ENCODE data around the gene SLC18A2.
"Not testable (repeated sequence)": the region's sequence is repeated elsewhere in the genome, so short reads cannot be mapped to it uniquely, and the experiment has no call there.

Gene SLC18A2

DNA sequence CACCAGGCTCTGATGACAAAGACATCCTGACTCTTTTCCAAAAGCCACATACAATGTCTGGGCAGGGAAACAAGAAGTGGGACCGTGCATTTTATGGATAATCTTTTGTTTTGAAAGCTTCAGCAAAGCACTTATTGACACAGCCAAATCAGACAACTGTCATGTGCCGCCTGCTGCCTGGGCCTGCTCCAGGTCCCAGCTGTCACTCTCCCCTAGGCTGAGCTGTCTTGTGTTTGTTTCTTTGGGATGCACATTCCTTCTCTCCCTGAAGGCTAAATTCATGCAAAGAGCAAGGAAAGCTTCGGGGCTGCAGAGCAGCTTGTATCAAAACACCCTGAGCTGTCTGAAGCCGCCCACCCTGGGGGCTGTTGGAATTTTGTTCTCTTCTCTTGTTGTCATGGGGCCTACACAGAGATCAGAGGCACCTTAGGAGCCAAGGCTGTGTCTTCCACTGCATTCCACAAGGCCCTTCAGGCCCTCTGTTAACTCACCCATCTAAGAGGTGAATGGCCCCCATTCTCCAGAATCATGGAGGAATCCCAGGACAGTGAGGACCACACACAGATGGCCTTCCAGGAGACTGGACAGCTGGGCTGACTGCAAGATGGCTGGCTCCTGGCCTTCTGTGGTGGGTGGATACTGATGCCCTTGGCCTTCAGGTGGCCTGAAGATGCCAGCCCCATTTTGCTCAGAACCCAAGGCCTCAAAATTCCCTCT lies 17.8 kb upstream of the SLC18A2 start:
- H3K27me3 Mint-ChIP-seq = peaks cover 14% of the 10 kb centered on the region
- no peaks in the 10 kb centered on the region for H3K9me3 Mint-ChIP-seq
- DNase-seq (ENCODE audit: low spot score in 2 of 2) (no peak), ATAC-seq (ENCODE audit: low read depth) (no peak)
- H3K27ac Mint-ChIP-seq = no peak overlapping the region
- no peak overlapping the region for H3K4me3 Mint-ChIP-seq
- H3K4me1 Mint-ChIP-seq = no peaks in the 10 kb centered on the region
- H3K36me3 Mint-ChIP-seq = no peaks in the 10 kb centered on the region

DNA sequence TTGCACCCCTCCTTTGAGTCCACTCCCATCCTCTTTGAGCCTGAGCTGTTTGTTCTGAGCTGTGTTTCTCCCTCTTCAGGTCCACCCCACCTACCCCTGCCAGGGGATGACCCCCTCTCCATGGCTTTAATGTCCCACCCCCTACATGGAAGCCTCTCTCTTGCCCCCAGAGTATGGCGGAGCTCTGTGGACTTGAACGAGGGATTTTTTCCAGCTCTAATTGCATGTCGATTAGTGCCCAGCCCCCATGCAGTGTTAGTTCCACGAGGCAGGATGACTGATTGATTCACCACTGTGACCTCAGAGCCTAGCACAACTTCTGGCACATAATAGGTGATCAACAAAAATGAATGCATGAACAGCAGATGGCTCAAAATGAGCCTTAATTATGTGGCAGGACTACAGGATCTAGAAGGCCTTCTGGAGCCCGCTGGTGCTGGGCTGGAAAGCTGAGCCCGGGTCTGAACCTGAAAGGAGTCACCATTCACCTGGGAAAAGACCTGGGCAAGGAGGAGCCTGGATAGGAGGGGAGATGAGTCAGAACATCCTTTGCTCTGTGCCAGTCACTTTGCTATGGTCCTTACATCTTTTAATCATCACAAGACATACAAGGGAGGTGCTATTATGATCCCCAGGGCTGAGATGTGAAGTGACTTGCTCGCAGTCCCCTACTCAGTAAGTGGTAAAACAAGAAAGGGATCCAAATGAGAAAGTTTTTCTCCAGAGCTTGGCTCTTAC lies 17.1 kb upstream of the SLC18A2 start:
- peaks cover 15% of the 10 kb centered on the region for H3K27me3 Mint-ChIP-seq
- H3K4me3 Mint-ChIP-seq = no peak overlapping the region
- no peak for DNase-seq (ENCODE audit: low spot score in 2 of 2)
- no peaks in the 10 kb centered on the region for H3K4me1 Mint-ChIP-seq
- H3K9me3 Mint-ChIP-seq = no peaks in the 10 kb centered on the region
- ATAC-seq (ENCODE audit: low read depth) = no peak
- no peak overlapping the region for H3K27ac Mint-ChIP-seq
- H3K36me3 Mint-ChIP-seq = no peaks in the 10 kb centered on the region

DNA sequence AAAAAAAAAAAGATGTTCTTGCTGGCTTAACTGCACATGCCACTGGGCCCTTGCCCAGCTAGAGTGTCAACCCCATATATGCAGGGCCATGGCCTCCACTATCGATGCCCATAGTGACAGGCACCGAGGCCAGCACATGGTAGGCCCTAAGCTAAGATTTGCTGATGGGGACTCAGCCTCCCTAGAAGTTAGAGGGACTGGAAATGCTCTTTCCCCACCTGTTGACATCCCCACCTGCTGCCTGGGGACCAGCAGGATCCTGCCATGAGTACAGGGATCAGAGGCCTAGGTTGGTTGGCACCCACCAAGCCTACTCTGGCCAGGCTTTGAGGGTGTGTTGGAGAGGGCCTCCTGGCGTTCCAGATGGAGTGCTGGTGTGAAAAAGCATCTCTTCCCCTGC lies 16.0 kb upstream of the SLC18A2 start:
- H3K36me3 Mint-ChIP-seq = no peaks in the 10 kb centered on the region
- ATAC-seq (ENCODE audit: low read depth) = no peak
- H3K4me1 Mint-ChIP-seq = no peaks in the 10 kb centered on the region
- DNase-seq (ENCODE audit: low spot score in 2 of 2) = no peak
- peaks cover 18% of the 10 kb centered on the region for H3K27me3 Mint-ChIP-seq
- H3K9me3 Mint-ChIP-seq = no peaks in the 10 kb centered on the region
- no peak overlapping the region for H3K4me3 Mint-ChIP-seq
- no peak overlapping the region for H3K27ac Mint-ChIP-seq

DNA sequence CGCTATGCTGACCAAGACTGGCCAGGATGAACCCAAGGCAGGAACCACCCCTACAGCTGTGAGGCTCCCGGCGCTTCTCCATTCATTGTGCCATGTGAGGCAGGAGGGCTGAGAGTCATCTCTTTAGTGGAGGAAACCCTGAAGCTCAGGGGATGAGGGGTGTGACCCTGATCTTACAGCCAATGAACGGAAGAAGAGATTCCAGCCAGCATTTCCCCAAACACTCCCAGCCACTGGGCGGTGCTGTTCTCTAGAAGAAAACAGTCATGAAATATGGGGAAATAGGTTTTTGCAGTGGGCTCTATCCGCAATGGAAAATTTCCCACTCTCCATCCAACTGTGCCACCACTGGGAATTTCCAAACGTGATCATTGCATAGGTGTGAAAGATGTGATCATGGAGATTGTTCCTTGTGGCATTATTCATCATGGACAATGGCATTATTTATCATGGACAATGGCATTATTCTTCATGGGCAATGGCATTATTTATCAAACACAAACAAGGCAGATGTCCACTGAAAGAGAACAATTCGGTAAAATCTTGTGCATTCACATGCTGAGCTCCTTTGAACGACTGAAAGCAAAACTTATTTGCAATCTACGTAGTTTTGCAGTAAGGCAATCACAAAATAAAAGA lies 14.0 kb upstream of the SLC18A2 start:
- no peaks in the 10 kb centered on the region for H3K36me3 Mint-ChIP-seq
- H3K4me3 Mint-ChIP-seq = no peak overlapping the region
- peaks cover 2% of the 10 kb centered on the region for H3K9me3 Mint-ChIP-seq
- H3K4me1 Mint-ChIP-seq = no peaks in the 10 kb centered on the region
- no peak overlapping the region for H3K27ac Mint-ChIP-seq
- DNase-seq (ENCODE audit: low spot score in 2 of 2) (no peak), ATAC-seq (ENCODE audit: low read depth) (no peak)
- peaks cover 27% of the 10 kb centered on the region for H3K27me3 Mint-ChIP-seq

DNA sequence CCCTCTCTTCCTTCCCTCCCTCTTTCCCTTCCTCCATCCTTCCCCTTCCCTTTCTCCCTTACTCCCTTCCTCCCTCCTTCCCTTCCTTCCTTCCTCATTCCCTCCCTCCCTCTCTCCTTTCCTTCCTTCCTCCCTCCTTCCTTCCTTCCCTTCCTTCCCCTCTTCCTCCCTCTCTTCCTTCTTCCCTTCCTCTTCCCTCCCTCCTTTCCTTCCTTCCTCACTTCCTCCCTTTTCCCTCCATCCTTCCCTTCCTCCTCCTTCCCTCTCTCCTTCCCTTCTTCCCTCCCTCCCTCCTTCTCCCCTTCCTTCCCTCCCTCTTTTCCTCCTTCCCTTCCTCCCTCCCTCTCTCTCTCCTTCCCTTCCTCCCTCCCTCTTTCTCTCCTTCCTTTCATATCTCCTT lies 12.7 kb upstream of the SLC18A2 start:
- Mint-ChIP-seq H3K27ac (no peak overlapping the region), H3K4me3 (no peak overlapping the region), H3K27me3 (peaks cover 28% of the 10 kb centered on the region), H3K4me1 (no peaks in the 10 kb centered on the region), H3K36me3 (no peaks in the 10 kb centered on the region), H3K9me3 (peaks cover 2% of the 10 kb centered on the region)
- no peak for ATAC-seq (ENCODE audit: low read depth)
- DNase-seq (ENCODE audit: low spot score in 2 of 2) = no peak

DNA sequence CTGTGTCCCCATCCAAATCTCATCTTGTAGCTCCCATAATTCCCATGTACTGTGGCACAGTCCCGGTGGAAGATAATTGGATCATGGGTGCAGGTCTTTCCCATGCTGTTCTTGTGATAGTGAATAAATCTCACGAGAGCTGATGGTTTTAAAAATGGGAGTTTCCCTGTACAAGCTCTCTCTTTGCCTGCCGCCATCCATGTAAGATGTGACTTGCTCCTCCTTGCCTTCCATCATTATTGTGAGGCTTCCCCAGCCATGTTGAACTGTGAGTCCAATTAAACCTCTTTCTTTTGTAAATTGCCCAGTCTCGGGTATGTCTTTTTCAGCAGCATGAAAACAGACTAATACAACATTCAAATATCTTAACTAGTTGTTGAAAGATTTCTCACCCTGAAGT lies 10.8 kb upstream of the SLC18A2 start:
- H3K27ac Mint-ChIP-seq; H3K4me1 Mint-ChIP-seq; ATAC-seq (ENCODE audit: low read depth); H3K9me3 Mint-ChIP-seq; H3K4me3 Mint-ChIP-seq; H3K36me3 Mint-ChIP-seq; DNase-seq (ENCODE audit: low spot score in 2 of 2): not testable (repeated sequence)
- peaks cover 28% of the 10 kb centered on the region for H3K27me3 Mint-ChIP-seq

DNA sequence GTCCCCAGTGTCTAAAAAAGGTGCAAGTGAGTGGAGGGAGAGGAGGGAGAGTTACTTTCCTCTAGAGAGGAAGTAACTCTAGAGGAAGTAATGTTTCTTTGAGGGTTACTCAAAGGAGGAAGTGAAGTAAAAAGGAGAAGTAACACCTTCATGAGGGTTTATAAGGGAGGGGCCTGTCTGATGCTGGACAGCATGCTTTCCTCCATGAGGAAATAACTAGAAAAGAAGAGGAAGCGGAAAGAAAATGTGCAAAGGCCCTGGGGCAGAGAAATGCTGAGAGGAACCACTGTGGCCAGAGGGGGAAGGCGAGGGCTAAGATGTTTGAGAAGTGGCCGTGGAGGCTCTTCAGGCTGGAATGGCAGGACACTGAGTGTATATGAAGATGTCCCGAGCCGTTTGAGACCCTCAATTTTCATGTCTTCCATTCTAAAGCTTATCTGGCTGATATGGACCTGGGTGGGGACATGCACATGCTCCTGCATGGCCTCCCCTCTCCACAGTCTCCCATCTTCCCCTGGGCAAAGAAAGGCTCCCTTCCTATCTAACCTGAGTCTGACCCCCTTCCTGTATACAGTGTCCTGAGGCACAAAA lies 3.4 kb upstream of the SLC18A2 start:
- ATAC-seq (ENCODE audit: low read depth) = peak; percentile 89
- peaks cover 11% of the 10 kb centered on the region for H3K27me3 Mint-ChIP-seq
- no peak overlapping the region for H3K27ac Mint-ChIP-seq
- peaks cover 8% of the 10 kb centered on the region for H3K9me3 Mint-ChIP-seq
- H3K36me3 Mint-ChIP-seq = no peaks in the 10 kb centered on the region
- H3K4me1 Mint-ChIP-seq = peaks cover 5% of the 10 kb centered on the region
- no peak for DNase-seq (ENCODE audit: low spot score in 2 of 2)
- no peak overlapping the region for H3K4me3 Mint-ChIP-seq

DNA sequence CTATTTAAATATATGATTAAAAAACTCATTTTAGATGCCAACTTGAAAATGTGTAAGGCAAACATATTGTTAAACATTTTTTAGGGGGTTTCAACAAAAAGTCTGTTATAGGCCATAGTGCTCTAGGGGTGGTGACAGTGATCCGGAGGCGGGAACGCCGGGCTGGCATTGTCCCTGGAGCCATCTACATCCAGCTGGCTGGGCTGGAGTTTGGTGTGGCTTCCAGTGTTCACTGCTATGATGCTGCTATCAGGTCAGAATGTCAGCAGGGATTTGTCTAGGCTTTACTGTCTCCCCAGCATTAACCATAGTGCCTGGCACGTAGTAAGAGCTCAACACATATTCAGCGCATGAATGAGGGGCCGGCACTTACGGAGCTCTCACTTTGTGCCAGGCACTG lies 1.9 kb upstream of the SLC18A2 start:
- ATAC-seq (ENCODE audit: low read depth) (no peak), DNase-seq (ENCODE audit: low spot score in 2 of 2) (no peak)
- Mint-ChIP-seq H3K4me3 (no peak overlapping the region), H3K4me1 (peaks cover 5% of the 10 kb centered on the region), H3K27ac (no peak overlapping the region), H3K36me3 (no peaks in the 10 kb centered on the region), H3K27me3 (peaks cover 15% of the 10 kb centered on the region), H3K9me3 (peaks cover 8% of the 10 kb centered on the region)

DNA sequence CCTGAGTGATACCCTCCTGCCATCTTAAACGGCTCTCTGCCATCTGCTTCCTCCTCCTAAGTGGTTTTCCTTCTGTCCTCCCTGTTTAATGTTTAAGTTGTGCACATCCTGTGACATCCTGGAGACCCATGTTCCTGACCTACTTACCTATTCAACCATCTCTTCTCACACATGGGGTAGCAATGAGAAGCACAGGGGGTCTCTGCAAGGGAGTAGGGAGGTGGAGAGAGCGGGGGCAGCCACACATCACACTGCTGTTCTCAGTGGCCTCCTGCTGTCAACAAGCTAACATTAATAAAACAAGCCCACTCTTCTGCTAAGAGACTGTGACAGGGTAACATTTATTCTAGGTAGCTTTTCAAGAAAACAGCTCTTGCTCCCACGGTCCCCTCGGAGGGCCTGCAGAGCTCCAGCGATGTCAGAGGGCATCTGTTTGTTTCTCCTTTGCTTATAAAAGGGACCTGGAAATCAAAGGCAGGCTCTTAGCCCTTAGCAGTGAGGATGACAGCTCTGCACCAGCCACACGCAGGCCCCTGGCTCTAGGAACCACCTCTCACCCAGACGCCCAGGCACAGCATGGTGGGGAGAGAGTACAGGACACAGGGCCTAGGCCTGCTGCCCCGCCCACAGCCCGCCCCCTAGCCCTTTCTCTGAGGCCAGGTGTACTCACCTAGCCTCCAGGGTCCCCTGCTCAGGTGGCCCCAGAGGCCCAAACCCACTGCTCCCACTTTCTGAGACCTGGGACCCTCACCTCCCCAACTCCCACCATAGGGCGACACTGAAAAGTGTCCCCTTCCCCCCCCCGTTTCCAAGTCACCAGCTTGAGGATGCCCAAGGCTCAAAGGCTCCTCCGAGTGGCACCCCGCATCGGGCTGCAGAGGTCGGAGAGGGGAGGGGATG lies 943 bp upstream of the SLC18A2 start:
- Mint-ChIP-seq H3K27me3 (peaks cover 19% of the 10 kb centered on the region), H3K27ac (no peak overlapping the region), H3K9me3 (peaks cover 8% of the 10 kb centered on the region), H3K4me3 (no peak overlapping the region), H3K4me1 (peaks cover 5% of the 10 kb centered on the region), H3K36me3 (no peaks in the 10 kb centered on the region)
- DNase-seq (ENCODE audit: low spot score in 2 of 2) = no peak
- ATAC-seq (ENCODE audit: low read depth) = no peak

DNA sequence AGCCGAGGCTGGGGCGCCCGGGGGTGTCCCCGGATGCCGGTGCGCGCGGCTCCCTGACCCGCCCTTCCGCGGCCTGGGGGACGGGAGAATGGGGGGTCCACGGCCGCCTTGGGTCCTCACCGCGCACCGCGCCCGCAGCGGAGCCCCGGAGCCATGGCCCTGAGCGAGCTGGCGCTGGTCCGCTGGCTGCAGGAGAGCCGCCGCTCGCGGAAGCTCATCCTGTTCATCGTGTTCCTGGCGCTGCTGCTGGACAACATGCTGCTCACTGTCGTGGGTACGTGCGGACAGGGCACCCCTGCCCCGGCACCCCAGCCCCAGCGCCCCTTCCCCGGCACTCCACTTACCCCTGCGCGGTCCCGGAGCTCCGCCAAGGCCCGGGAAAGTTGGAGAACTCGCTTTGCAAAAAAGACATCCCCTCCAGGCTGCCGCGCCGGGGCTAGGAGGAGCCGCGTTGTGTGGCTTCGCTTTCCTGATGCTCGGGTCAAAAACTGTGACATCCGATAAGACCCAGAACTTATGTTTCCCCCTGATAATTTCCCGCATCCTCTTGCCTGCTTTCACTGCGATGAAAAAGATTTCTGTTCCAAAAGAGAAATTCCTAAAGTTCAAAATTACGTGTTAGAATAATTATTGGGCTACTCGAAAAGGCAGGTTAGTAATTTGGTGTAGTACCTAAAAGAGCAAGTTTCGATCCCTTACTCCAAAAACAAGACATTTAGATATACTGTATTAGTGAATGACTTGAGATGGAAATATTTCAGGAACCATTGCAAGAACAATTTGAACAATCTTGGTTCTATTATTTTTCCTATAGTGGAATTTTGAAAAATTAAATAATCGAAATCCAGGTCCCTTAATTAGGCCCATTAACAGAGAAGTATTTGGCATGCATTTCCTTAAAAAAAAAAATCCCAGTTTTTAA lies 888 bp downstream of the SLC18A2 start:
- no peak for ATAC-seq (ENCODE audit: low read depth)
- no peaks in the 10 kb centered on the region for H3K36me3 Mint-ChIP-seq
- peaks cover 6% of the 10 kb centered on the region for H3K9me3 Mint-ChIP-seq
- peaks cover 22% of the 10 kb centered on the region for H3K27me3 Mint-ChIP-seq
- DNase-seq (ENCODE audit: low spot score in 2 of 2) = no peak
- no peak overlapping the region for H3K27ac Mint-ChIP-seq
- H3K4me1 Mint-ChIP-seq = peaks cover 5% of the 10 kb centered on the region
- H3K4me3 Mint-ChIP-seq = no peak overlapping the region

DNA sequence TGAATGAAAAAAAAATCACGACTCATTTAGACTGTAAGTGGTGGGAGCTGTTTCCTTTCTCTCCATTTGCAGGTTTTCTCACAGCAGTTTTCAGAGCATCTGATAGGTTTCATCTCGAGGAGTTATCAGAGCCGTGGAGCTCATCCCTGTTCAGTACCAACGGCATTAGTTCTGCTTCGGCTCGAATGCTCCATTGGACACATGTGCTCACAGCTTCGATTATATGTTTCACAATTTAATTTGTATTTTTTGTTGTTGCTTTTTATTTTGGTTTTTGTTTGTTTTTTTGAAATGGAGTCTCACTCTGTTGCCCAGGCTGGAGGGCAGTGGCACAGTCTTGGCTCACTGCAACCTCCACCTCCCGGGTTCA lies 1.5 kb downstream of the SLC18A2 start:
- Mint-ChIP-seq H3K27ac (no peak overlapping the region), H3K27me3 (peaks cover 24% of the 10 kb centered on the region), H3K9me3 (peaks cover under 1% of the 10 kb centered on the region), H3K4me3 (no peak overlapping the region), H3K36me3 (no peaks in the 10 kb centered on the region), H3K4me1 (peaks cover 2% of the 10 kb centered on the region)
- ATAC-seq (ENCODE audit: low read depth) (no peak), DNase-seq (ENCODE audit: low spot score in 2 of 2) (no peak)

DNA sequence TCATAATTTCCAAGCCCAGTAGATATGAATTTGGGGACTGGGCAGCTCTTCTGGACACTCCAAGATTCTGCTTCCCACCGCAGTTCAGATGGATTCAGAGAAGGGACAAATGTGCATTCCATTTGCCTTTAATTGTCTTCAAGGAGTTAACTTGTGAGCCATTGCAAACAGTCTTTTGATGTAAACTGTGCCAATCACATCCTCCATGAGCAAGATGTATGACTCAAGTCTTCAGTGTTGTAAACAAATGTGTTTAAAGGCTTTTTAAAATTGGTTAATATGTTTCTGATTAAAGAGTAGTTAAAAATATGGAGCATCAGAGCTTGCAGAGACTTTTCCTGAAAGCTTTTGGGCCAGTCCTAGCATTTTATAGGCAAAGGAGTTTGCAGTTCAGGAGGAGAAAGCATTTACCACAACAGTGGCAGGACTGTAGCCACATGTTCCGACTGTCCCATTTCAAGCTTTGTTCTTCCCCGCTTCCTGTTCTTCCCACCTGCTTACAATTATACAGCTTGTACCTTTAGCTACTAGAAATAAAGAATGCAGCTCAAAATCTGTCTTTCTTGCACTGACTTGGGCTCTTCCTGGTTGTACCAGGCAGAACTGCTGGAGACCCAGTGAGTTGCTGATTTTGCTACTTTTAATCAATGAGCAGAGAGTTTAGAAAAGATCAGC lies 6.2 kb downstream of the SLC18A2 start:
- H3K27me3 Mint-ChIP-seq = peaks cover 24% of the 10 kb centered on the region
- H3K4me1 Mint-ChIP-seq = no peaks in the 10 kb centered on the region
- ATAC-seq (ENCODE audit: low read depth) = no peak
- DNase-seq (ENCODE audit: low spot score in 2 of 2) = no peak
- no peak overlapping the region for H3K27ac Mint-ChIP-seq
- H3K36me3 Mint-ChIP-seq = no peaks in the 10 kb centered on the region
- H3K9me3 Mint-ChIP-seq = no peaks in the 10 kb centered on the region
- no peak overlapping the region for H3K4me3 Mint-ChIP-seq
